GM12874 (cell line): ENCODE measurements around the gene GOPC.

Experiments used
- TF ChIP-seq, protein P1 (sequence below): IDR thresholded peaks from 2 replicates; pipeline ENCODE4 v1.5.1; 2011; ENCODE audit warnings: low read depth, mild to moderate bottlenecking, control low read depth, low read length, moderate library complexity; ENCODE audit not compliant: insufficient read depth

GOPC gene

DNA sequence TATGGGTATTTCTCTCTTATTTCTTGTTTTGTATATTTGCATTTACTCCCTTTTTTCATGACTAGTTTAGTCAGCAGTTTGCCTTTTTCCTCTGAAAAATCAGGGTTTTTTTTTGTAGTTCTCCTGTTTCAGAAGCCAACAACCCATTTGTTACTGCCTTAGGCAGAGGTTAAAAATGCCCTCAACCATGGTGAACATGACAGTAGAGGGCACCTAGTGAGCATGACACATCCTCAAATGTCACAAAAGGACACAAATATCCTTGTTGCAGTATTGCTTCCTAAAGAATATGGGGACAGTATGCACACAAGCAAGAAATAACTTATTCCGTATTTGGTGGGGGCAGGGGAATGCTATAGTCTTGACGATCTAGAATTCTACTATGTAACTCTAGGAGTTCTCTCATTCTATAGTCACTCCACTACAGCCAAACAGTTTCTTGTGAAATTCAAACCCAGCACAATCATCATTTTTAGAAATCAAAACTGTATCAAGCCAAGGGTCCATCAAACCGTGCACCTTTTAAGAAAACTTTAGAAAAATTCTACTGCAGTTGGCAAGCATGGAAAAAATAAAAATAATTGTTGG, 47.0 kb downstream of the GOPC start:
- TF ChIP-seq, protein P1, sequence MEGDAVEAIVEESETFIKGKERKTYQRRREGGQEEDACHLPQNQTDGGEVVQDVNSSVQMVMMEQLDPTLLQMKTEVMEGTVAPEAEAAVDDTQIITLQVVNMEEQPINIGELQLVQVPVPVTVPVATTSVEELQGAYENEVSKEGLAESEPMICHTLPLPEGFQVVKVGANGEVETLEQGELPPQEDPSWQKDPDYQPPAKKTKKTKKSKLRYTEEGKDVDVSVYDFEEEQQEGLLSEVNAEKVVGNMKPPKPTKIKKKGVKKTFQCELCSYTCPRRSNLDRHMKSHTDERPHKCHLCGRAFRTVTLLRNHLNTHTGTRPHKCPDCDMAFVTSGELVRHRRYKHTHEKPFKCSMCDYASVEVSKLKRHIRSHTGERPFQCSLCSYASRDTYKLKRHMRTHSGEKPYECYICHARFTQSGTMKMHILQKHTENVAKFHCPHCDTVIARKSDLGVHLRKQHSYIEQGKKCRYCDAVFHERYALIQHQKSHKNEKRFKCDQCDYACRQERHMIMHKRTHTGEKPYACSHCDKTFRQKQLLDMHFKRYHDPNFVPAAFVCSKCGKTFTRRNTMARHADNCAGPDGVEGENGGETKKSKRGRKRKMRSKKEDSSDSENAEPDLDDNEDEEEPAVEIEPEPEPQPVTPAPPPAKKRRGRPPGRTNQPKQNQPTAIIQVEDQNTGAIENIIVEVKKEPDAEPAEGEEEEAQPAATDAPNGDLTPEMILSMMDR: no peak

DNA sequence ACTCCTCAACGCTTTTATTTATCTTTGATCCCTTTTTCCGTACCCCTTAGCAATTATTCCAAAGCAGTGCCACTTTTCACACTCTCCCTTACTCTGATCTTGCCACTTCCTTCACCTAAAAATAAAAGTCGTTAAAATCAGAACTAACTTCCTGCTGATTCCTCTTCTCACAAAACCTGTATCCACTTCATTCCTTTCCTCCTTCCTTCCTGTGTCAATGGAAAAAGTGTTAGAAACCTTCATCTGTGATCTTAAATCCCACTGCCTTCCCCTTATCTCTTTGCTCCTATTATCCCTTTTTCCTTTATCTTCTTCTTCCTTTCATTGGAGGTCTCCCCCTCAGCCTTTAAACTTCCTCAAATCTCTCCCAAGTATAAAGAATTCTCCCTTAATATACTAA, 49.2 kb downstream of the GOPC start:
- TF ChIP-seq, protein P1: no peak

DNA sequence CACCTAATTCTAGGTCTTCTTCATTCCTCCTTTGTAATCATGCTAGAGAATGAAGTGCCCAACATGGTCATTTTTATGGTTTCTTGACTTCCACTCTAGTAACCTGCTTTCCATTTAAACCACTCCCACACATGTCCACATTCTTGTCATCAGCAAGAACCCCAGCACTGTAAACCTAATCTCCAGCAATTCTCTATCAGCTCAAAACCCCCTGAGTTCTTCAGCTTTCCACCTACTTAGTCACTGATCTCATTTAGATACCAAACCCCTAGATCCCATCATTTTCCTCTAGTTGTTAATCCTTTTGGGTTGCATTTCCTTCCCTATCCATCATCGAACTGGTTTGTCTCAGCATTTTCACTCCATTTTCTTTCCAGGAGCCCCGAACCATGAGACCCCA, 49.7 kb downstream of the GOPC start:
- TF ChIP-seq, protein P1: no peak

DNA sequence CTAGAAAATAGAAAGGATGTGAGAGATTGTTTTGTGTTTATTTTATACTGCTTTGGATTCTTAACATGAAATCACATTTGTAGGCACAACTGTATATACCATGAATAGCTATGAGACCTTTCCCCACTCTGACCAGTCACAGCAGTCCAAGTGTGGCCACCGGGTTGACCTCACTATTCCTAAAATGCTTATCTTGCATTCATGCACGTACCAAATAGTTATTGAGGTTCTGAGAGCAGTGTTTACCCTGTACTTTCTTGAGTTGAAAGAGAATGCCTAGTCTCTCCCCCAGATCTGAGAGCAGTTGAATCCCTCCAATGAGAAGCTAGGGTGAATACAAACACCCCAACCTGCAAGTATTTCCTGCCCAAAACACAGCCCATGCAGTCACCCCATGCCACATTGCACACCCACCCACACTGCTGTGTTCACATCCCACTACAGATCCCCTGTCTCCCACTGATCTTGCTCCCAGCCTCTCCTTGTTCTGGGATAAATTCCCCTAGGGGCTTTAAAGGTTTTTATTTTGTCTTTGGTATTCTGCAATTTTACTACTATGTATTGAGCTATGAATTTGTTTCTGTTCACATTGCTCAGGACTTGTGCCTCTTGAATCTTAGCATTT, 51.6 kb downstream of the GOPC start:
- TF ChIP-seq, protein P1: no peak

DNA sequence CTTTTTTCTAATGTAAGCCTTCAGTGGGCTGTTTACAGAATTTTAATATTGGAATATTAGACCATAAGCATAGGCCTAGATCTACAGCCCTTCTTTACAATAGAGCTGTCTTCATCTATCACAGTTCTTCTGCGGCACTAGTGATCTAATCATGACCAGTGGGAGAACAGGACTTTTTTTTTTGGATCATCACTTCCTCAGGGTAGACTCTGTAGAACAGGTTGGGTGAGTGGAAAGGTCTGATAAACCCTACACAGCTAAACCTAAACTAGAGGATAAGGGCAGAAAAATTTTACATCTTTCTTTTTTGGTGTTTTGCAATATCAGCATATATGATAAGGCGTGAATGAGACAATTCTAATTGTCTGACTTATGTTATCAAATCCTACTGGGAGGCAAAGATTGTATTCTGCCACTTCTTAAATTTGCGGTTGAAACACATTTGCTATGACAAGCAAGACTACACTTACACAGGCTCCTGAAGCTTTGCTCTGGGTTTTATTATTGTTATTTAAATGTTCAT, 52.2 kb downstream of the GOPC start:
- TF ChIP-seq, protein P1: no peak

DNA sequence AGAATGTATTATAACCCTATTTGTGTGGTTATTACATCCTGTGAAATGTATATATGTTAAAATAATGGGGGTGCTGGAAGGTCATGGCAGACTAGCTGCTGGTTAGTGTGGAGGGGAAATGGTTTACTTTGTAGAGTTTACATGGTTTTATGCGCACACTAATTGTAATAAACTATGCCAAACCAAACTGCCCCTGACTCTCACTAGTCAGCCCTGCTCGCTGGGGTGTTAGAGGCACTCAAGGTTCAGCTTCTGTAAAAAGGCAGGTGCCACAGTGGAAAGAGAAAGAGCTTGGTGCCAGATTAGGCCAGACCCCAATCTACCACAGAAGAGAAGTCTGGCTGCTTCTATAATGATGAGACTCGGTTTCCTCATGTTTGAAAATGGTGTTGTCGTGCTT, 52.7 kb downstream of the GOPC start:
- TF ChIP-seq, protein P1: no peak

DNA sequence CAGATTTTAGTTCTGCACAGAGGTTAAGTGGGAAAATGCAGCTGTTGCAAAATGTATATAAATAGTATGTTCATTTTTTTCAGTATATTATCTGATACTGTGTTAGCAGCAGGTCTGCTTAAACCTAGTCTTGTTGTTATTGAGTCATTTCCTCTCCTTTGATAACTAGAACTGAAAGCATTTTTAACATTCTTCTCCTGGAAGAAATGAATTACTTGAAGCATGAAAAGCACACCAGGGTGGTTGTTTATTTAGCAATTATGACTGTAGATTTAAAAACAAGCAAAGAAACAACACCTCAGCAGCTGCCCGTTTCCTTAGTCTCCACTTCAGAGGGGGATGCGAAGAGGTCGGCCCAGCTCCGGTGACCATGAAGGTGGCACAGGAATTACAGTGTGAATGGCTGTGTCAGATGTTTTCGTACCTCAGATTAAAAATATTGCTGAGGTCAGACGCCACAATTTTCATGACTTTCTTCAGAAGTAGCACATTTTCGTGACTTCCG, 53.5 kb downstream of the GOPC start:
- TF ChIP-seq, protein P1: no peak
